GM12865 (cell line): ENCODE measurements around the gene MDH1B.
"Not testable (repeated sequence)": the region's sequence is repeated elsewhere in the genome, so short reads cannot be mapped to it uniquely, and the experiment has no call there.

Experiments
- DNase-seq: peaks from one replicate; pipeline ENCODE4 v3.0.0; 2010; ENCODE audit warnings: low read depth
- H3K4me3 ChIP-seq: 2 replicates; pipeline ENCODE4 v1.5.1; 2011; ENCODE audit warnings: mild to moderate bottlenecking, low read depth, low read length, control low read depth
- CTCF ChIP-seq: IDR thresholded peaks from 2 replicates; pipeline ENCODE4 v1.5.1; 2011; ENCODE audit warnings: low read length, control low read depth, low read depth, inconsistent platforms; ENCODE audit not compliant: insufficient read depth; ENCODE audit errors: missing control alignments

MDH1B gene

GRCh38 chr2:206765242-206766056 lies at the start of gene MDH1B, which contains the start of gene FASTKD2:
Gene MDH1B (minus strand): TSS chr2:206765328. CDS start chr2:206765271, 57 bp downstream.
Gene FASTKD2 (plus strand): TSS chr2:206765606. CDS start chr2:206766694, 1,088 bp downstream.
- no peak for TF ChIP-seq CTCF
- H3K4me3 ChIP-seq: peak within 1 kb of the TSS; percentile 69
- peak; percentile 94 for DNase-seq

- H3K4me3 ChIP-seq: no peak overlapping the region
- DNase-seq: no peak
- TF ChIP-seq CTCF: no peak
These were observed 49.4 kb upstream of the MDH1B start for GRCh38 chr2:206814498-206814897.

DNA sequence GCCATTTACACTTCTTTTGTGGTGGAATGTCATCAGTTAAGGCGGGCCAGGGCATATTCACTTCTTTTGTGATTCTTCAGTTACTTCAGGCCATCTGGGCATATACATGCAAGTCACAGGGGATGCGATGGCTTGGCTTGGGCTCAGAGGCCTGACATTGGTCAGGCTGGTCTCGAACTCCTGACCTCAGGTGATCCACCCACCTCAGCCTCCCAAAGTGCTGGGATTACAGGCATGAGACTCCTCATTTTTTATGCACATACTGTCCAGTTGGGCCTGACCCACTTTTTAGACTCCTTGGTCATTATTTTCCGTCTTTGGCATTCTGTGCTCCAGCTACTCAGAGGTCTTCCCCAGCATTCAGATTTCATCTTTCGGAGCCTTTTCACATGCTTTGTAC lies 47.3 kb upstream of the MDH1B start:
- not testable (repeated sequence) for DNase-seq, H3K4me3 ChIP-seq

DNA sequence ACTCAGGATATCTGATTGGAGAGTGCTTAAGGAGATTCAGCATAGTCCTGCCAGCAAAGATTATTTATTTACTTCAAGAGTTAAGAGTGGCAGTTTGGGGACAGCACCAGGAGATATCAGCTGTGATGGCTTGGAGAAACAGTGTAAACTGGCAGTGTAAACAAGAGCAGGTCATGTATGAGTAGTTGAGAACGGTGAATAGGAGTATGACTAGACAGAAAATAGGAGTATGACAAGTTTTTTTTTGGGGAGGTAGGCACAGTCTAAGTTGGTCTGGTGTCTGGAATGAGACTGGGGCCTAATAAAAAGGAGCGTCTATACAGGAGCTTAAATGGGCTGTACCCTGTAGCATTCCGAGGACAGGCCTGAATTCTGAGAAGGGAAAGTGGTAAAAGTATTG lies 42.5 kb upstream of the MDH1B start:
- not testable (repeated sequence) for DNase-seq, H3K4me3 ChIP-seq

DNA sequence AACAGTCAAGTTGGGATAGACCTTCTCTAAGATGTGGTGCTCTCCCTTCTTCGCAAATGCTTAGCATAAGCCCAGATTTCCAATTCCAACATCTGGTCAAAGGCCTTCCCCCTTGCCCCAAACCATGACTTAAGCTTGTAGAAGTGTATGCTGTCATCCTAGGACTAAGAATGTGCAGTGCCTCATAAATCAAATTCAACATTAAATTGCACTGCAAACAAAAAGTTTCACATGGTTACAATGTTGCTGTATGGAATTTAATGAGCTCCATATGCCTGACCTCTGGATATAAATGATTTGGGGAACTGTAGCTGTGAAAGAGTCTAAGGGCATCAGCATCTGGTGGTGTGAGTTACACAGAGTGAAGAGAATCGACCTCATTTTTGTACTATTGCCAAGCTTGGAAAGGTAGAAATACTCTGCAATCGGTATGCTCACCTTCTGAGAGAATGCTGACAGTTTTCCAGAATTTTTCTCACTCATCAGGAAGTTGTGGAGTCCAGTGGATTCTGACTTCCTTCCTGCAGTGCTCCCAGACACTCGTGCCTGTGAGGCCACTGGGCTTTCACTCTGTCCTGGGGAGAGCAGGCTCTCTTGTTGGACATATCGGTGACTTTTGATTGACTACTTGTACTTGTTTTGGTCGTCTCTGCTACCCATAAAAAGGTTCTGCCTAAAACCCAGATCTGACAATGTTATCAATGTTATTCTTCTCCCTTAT lies 40.9 kb upstream of the MDH1B start:
- no peak for DNase-seq
- no peak for TF ChIP-seq CTCF
- no peak overlapping the region for H3K4me3 ChIP-seq

GRCh38 chr2:206804326-206804725 lies 39.2 kb upstream of the MDH1B start:
- H3K4me3 ChIP-seq: no peak overlapping the region
- no peak for TF ChIP-seq CTCF
- DNase-seq: no peak

DNA sequence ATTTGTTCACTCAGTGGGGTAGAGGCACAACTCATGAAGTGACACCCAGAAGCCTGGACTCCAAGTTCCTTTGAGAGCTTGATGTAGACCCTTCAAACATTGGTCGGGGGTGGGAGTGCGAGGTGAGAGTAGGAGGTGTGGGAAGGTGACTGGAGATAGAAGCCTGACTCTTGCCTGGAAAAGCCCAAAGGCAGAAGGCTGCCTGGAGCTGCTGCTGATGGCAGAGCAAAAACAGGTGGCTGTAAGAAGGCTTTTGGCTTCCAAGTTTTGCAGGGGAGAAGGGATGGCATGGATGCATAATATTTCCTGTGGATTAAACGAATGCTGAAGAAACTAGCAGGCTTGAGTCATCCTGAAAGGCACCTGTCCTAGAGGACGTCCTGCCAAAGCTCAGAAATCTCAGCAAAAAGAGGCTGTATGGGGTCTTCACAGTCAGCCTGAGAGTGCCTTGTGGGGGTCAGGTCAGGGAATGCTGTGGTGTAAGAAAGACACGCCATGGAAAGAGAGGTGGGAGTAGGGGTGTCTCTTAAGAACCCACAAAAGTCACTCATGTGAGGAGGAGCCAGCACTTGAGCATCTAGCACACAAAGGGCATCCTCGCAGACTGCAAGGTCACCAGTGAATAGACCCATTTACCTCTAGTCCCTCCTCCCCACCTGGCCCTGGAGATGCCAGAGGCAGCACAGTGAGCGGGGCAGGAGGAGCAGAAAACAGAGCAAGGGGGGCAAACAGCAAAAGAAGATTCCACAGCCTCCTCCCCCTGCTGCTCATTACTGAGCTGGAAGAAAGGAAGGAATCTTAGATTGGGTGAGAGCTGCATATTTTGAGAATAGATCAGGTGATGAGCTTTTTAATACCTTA lies 37.8 kb upstream of the MDH1B start:
- DNase-seq: no peak

More for the DNA sequence above, 37.8 kb upstream of the MDH1B start:
- no peak overlapping the region for H3K4me3 ChIP-seq
- no peak for TF ChIP-seq CTCF
